Caco-2 (cell line): Measurements from ENCODE around the gene CTIF. TPM values are rescaled to one million over a fixed set of nuclear protein-coding genes. Genes with fewer than 3 reads are reported as not detected.

Experiments used
- BruUV-seq: library from RNA; stranded (reverse); fragments of 400-500 nt; replicated peaks from 2 replicates; lab custom pipeline; 2021; lab: Mats Ljungman, UMichigan
- CTCF ChIA-PET: fragments of 300-600 bp; sonication (Branson Sonifier 250); formaldehyde crosslinking; loops from one replicate; lab custom pipeline; 2022; ENCODE audit warnings: antibody characterized with exemption; lab: Charles Lee
- POLR2A ChIA-PET: fragments of 300-600 bp; sonication (Branson Sonifier 250); formaldehyde crosslinking; loops from one replicate; lab custom pipeline; 2022; ENCODE audit warnings: antibody characterized with exemption; lab: Charles Lee
- DNase-seq, 2 experiments: peaks; one replicate each; pipeline versions ENCODE4 v3.0.0 to v3.0.0-alpha.2; 2020 to 2022
- H3K27me3 ChIP-seq: replicated peaks from 2 replicates; pipeline ENCODE4 v1.6.0; 2011; ENCODE audit warnings: low read length; ENCODE audit not compliant: control insufficient read depth, insufficient read depth
- H3K36me3 ChIP-seq: 2 replicates; pipeline ENCODE4 v1.5.1; 2011; ENCODE audit warnings: low read length; ENCODE audit not compliant: control insufficient read depth, insufficient read depth
- H3K4me1 ChIP-seq: fragments of 250-450 bp; sonication (Bioruptor Pico); 2 replicates; pipeline ENCODE4 v1.5.1; 2020; ENCODE audit warnings: mild to moderate bottlenecking
- H3K4me3 ChIP-seq: 2 replicates; pipeline ENCODE4 v1.5.1; 2011; ENCODE audit warnings: low read depth, mild to moderate bottlenecking, control low read depth, low read length
- H3K9me3 ChIP-seq: fragments of 250-450 bp; sonication (Bioruptor Pico); 2 replicates; pipeline ENCODE4 v1.5.1; 2020; ENCODE audit warnings: mild to moderate bottlenecking, moderate library complexity
- H3K27ac Mint-ChIP-seq: one replicate; pipeline ENCODE4 v1.8.0; 2022; ENCODE audit warnings: mixed read lengths; ENCODE audit not compliant: unreplicated experiment
- H3K27me3 Mint-ChIP-seq: one replicate; pipeline ENCODE4 v1.8.0; 2022; ENCODE audit warnings: mixed read lengths; ENCODE audit not compliant: insufficient read depth, unreplicated experiment
- H3K36me3 Mint-ChIP-seq: one replicate; pipeline ENCODE4 v1.8.0; 2022; ENCODE audit warnings: mild to moderate bottlenecking, mixed read lengths; ENCODE audit not compliant: insufficient read depth, unreplicated experiment
- H3K4me1 Mint-ChIP-seq: one replicate; pipeline ENCODE4 v1.8.0; 2022; ENCODE audit warnings: low read depth, mixed read lengths; ENCODE audit not compliant: unreplicated experiment
- H3K4me3 Mint-ChIP-seq: one replicate; pipeline ENCODE4 v1.8.0; 2022; ENCODE audit warnings: mild to moderate bottlenecking, moderate library complexity, mixed read lengths; ENCODE audit not compliant: unreplicated experiment
- H3K9me3 Mint-ChIP-seq: one replicate; pipeline ENCODE4 v1.8.0; 2022; ENCODE audit warnings: mixed read lengths; ENCODE audit not compliant: unreplicated experiment
- intact Hi-C: fragments of 100-400 bp; cut with micrococcal nuclease; formaldehyde crosslinking; loops from one replicate; pipeline ENCODE4 v1.10.0; 2022; ENCODE audit not compliant: unreplicated experiment
- total RNA-seq: library from RNA; stranded (reverse); gene quantifications from 2 replicates; pipeline ENCODE4 v1.2.3, GENCODE V29; 2022
- TF ChIP-seq, protein P1 (sequence below), 2 experiments: fragments of 200-600 bp in 1 of 2; IDR thresholded peaks; 1 replicate in 1 of 2; 2 replicates in 1 of 2; pipeline versions ENCODE4 v1.5.1 to v1.8.0; 2011 to 2022; ENCODE audit warnings: antibody characterized with exemption in 1 of 2, control low read depth in 1 of 2, inconsistent platforms in 1 of 2, low read depth in 1 of 2, low read length in 1 of 2, mild to moderate bottlenecking in 1 of 2, moderate library complexity in 1 of 2; ENCODE audit not compliant: insufficient read depth in 1 of 2, severe bottlenecking in 1 of 2, unreplicated experiment in 1 of 2

The CTIF gene
- total RNA-seq, 1 experiment from 2014 or later, result 19.9 TPM

DNA sequence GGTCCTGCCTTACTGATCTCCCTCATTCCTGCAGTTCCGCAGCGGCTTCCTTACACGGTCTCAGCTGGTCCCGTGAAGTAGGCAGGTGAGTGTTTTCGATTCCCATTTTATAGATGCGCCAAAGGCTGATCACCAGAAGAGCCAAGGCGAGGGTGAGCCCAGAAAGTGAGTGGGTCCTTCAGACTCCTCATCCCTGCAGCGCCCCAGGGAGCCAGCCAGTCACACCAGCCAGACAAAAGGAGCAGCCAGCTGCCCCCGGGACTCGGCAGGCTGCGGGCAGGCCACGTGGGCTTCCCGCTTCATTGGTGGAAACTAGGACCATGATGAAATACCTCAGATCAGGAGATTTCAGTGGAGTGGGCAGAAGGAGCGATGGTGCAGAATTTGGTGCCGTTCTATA is 326.0 kb downstream of the CTIF start:
- Mint-ChIP-seq H3K27ac (no peak overlapping the region), H3K9me3 (no peaks in the 10 kb centered on the region), H3K4me3 (no peak overlapping the region), H3K27me3 (no peaks in the 10 kb centered on the region), H3K4me1 (peaks cover 8% of the 10 kb centered on the region), H3K36me3 (peaks cover 6% of the 10 kb centered on the region)
- DNase-seq, result no peak
- H3K27me3 ChIP-seq, result no peaks in the 10 kb centered on the region
- no TSS peak for BruUV-seq
- 0 out of 2 replicates have a peak, but pooled peaks cover 5% of the 10 kb centered on the region for H3K4me1 ChIP-seq
- no peak overlapping the region for H3K4me3 ChIP-seq
- intact Hi-C loops, result no loop called here
- H3K9me3 ChIP-seq, result no peaks in the 10 kb centered on the region
- POLR2A ChIA-PET, result no interaction called here
- CTCF ChIA-PET, result no interaction called here
- TF ChIP-seq, protein P1, sequence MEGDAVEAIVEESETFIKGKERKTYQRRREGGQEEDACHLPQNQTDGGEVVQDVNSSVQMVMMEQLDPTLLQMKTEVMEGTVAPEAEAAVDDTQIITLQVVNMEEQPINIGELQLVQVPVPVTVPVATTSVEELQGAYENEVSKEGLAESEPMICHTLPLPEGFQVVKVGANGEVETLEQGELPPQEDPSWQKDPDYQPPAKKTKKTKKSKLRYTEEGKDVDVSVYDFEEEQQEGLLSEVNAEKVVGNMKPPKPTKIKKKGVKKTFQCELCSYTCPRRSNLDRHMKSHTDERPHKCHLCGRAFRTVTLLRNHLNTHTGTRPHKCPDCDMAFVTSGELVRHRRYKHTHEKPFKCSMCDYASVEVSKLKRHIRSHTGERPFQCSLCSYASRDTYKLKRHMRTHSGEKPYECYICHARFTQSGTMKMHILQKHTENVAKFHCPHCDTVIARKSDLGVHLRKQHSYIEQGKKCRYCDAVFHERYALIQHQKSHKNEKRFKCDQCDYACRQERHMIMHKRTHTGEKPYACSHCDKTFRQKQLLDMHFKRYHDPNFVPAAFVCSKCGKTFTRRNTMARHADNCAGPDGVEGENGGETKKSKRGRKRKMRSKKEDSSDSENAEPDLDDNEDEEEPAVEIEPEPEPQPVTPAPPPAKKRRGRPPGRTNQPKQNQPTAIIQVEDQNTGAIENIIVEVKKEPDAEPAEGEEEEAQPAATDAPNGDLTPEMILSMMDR (IDR thresholded peaks at IDR 0.05; ENCODE audit: insufficient read depth in 1 of 2, low read depth in 1 of 2, low read length in 1 of 2, severe bottlenecking in 1 of 2, unreplicated experiment in 1 of 2), result no peak
- no peaks in the 10 kb centered on the region for H3K36me3 ChIP-seq

DNA sequence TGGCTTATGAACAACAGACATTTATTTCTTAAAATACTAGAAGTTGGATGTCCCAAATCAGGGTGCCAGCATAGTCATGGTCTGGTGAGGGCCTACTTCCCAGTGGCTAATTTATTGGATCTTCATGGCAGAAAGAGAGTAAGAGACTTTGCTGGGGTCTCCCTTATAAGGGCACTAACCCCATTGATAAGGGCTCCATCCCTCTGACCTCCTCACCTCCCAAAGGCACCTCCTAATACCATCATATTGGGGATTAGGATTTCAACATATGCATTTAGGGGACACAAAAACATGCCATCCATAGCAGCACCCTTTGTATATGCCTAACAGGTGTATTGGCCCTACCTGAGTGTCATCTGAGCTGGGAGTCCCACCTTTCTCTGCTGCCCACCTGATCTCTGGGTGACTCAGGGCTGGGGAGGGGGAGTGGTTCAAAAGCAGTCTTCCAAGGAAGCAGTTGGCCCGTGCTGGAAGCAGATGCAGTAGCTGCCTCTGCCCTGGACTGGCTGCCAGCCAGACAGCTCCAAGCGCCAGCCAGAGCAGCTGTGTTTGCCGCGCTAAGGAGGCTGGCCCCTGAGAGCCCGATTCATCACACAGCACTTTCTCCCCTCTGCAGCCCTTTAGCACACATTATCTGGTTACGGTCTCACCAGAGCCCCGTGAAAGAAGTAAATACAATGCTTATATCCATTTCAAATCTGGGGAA is 327.4 kb downstream of the CTIF start:
- no peaks in the 10 kb centered on the region for H3K9me3 ChIP-seq
- H3K27ac Mint-ChIP-seq, result no peak overlapping the region
- no peak overlapping the region for H3K4me3 Mint-ChIP-seq
- ChIA-PET POLR2A (no interaction called here), CTCF (no interaction called here)
- H3K4me3 ChIP-seq, result no peak overlapping the region
- no peak for DNase-seq
- H3K27me3 ChIP-seq, result no peaks in the 10 kb centered on the region
- TF ChIP-seq, protein P1 (IDR thresholded peaks at IDR 0.05; ENCODE audit: insufficient read depth in 1 of 2, low read depth in 1 of 2, low read length in 1 of 2, severe bottlenecking in 1 of 2, unreplicated experiment in 1 of 2), result no peak
- peaks cover 8% of the 10 kb centered on the region for H3K4me1 Mint-ChIP-seq
- H3K9me3 Mint-ChIP-seq, result no peaks in the 10 kb centered on the region
- H3K36me3 ChIP-seq, result no peaks in the 10 kb centered on the region
- no TSS peak for BruUV-seq
- intact Hi-C loops, result no loop called here
- H3K4me1 ChIP-seq, result 0 out of 2 replicates have a peak, but pooled peaks cover 5% of the 10 kb centered on the region
- peaks cover 6% of the 10 kb centered on the region for H3K36me3 Mint-ChIP-seq
- no peaks in the 10 kb centered on the region for H3K27me3 Mint-ChIP-seq

DNA sequence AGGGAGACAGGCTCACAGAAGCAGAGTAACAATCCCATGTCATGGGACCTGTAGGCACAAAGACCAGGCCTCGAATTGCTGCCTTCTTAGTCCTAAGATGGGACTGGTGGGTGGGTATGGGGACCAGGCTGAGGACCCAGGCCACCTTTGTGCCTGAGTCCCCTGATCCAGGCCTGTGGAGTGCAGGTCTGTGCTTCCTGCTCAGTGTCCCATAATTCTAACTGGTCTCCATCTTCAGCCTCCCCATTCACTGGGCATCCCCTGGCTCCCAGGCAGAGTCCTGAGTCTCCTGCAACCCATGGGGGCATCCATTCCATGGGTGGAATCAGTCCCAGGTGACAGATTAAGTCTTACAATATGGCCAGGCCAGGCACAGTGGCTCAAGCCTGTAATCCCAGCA is 328.0 kb downstream of the CTIF start:
- H3K4me3 ChIP-seq, result no peak overlapping the region
- H3K36me3 ChIP-seq, result no peaks in the 10 kb centered on the region
- ChIA-PET POLR2A (no interaction called here), CTCF (no interaction called here)
- no peaks in the 10 kb centered on the region for H3K27me3 ChIP-seq
- H3K27ac Mint-ChIP-seq, result no peak overlapping the region
- TF ChIP-seq, protein P1 (IDR thresholded peaks at IDR 0.05; ENCODE audit: insufficient read depth in 1 of 2, low read depth in 1 of 2, low read length in 1 of 2, severe bottlenecking in 1 of 2, unreplicated experiment in 1 of 2), result no peak
- H3K4me1 ChIP-seq, result 0 out of 2 replicates have a peak, but pooled peaks cover 5% of the 10 kb centered on the region
- no peaks in the 10 kb centered on the region for H3K27me3 Mint-ChIP-seq
- intact Hi-C loops, result no loop called here
- DNase-seq, result no peak
- no TSS peak for BruUV-seq
- H3K36me3 Mint-ChIP-seq, result peaks cover 6% of the 10 kb centered on the region
- H3K9me3 ChIP-seq, result no peaks in the 10 kb centered on the region
- peaks cover 8% of the 10 kb centered on the region for H3K4me1 Mint-ChIP-seq
- no peaks in the 10 kb centered on the region for H3K9me3 Mint-ChIP-seq
- H3K4me3 Mint-ChIP-seq, result no peak overlapping the region
